Adrenal gland (tissue), 5 donors: ENCODE results near the gene NUP210L.

ENCODE experiments used
- POLR2A ChIP-seq, 2 donors: fragments of 450-650 bp; IDR thresholded peaks; one replicate each; pipeline ENCODE4 v1.6.1; 2017; ENCODE audit warnings: antibody characterized with exemption in 2 of 2, mild to moderate bottlenecking in 2 of 2, moderate library complexity in 1 of 2
- TF ChIP-seq, protein P1 (sequence below), 6 experiments: fragments of 450-650 bp in 4 of 6; fragments of 200-600 bp in 2 of 6; sonication (generic) in 1 of 6; IDR thresholded peaks; 1 replicate in 5 of 6; 2 replicates in 1 of 6; pipeline versions ENCODE4 v1.5.1 to v1.8.0; 2016 to 2021; ENCODE audit warnings: antibody characterized with exemption in 6 of 6, mild to moderate bottlenecking in 2 of 6, moderate library complexity in 1 of 6
- donor health status: DM: no; HTN: no; CAD: no.

- TF ChIP-seq, protein P1, sequence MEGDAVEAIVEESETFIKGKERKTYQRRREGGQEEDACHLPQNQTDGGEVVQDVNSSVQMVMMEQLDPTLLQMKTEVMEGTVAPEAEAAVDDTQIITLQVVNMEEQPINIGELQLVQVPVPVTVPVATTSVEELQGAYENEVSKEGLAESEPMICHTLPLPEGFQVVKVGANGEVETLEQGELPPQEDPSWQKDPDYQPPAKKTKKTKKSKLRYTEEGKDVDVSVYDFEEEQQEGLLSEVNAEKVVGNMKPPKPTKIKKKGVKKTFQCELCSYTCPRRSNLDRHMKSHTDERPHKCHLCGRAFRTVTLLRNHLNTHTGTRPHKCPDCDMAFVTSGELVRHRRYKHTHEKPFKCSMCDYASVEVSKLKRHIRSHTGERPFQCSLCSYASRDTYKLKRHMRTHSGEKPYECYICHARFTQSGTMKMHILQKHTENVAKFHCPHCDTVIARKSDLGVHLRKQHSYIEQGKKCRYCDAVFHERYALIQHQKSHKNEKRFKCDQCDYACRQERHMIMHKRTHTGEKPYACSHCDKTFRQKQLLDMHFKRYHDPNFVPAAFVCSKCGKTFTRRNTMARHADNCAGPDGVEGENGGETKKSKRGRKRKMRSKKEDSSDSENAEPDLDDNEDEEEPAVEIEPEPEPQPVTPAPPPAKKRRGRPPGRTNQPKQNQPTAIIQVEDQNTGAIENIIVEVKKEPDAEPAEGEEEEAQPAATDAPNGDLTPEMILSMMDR (IDR thresholded peaks at IDR 0.05): no peak
- TF ChIP-seq POLR2A (IDR thresholded peaks at IDR 0.05): no peak
Observed at GRCh38 chr1:153961421-153961820, 193.5 kb downstream of the NUP210L start.
